Fibroblast of mammary gland (primary cell): Measurements from ENCODE around the gene CDHR3.

Experiments used
- DNase-seq: peaks from one replicate; pipeline ENCODE4 v3.0.0-alpha.2; 2010; ENCODE audit warnings: low read depth
- H3K4me3 ChIP-seq: 2 replicates; pipeline ENCODE4 v1.5.1; 2011; ENCODE audit warnings: low read depth, mild to moderate bottlenecking, low read length, moderate library complexity; ENCODE audit not compliant: control insufficient read depth
- CTCF ChIP-seq: conservative IDR thresholded peaks from 2 replicates; pipeline ENCODE4 v1.5.1; 2011; ENCODE audit warnings: low read depth, low read length, inconsistent platforms; ENCODE audit not compliant: control insufficient read depth, insufficient read depth

Gene CDHR3

DNA sequence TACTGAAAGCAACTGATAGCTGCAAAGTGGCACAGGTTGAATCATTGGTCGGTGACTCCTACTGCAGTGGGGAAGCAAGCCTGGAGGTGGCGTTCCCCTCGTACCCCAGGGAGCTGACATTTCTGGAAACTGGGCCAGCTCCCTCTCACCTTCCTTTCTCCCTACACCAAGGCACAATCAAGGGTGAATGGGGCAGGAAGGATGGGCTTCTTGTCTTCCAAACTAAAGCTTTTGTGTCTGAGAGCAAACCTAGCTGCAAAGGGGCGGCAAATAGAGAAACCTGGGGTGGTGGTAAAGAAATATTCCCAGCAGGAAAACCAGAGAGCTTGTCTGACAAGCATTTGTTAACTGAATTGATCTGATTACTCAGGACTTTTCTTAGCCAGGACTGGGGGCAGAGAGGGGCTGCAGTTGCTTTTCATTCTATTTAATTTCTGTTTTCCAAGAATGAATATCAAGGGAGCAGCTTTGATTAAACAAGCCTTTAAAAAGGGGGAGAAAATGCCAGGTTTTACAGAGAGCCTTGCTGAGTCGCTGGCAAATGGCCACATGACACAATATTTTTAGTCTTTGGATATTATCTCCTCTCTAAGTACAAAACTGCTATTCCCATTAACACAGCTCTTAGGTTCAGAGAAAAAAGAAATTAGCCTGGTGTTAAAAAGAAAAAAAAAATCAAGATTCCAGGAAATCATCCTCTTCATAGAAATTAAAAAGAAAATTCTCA, 27.8 kb downstream of the CDHR3 start:
- peak; percentile 23 for DNase-seq
- peak; percentile 10 for TF ChIP-seq CTCF
- H3K4me3 ChIP-seq = no peak overlapping the region

GRCh38 chr7:105992905-105993304, 29.8 kb downstream of the CDHR3 start:
- DNase-seq = no peak
- no peak overlapping the region for H3K4me3 ChIP-seq
- no peak for TF ChIP-seq CTCF

DNA sequence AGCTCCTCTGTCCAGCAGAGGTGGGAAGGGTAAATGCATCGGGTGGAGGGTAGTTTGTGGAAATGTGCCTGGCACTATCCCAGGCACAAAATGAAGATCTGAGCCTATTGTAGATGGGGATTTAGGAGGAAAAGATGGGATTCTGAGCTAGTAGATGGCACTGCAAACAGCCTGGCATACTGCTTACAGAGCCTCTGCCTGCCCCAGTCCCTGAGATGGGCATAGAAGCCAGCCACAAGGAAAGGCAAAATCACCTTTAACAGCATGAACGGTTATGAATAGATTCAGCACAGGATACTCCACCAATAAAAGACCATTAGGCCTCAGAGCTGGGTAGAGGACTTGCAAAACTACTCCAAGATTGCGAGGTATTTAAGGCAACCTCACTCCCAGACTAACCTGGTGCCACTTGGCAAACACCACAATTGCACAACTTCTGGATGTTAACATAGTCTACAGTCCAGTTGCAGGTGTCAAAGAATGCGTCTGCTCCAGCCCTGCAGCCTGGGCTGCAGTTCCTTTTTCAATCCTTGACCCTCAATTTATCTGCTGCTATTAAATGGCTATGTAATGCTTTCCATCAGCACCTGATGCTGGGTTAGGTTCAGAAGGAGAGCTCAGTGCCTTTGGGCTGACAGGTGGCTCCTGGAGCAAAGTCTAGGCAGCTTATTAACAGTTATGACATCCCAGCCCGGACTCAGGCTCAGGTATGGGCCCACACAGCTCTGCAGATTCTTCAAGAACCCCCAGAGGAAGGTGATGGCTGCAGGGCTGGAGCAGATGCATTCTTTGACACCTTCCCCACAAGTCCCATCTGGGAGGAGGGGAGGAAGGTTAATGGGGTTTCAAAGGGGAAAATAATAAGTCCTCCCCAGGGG, 34.0 kb downstream of the CDHR3 start:
- H3K4me3 ChIP-seq = no peak overlapping the region
- no peak for TF ChIP-seq CTCF
- DNase-seq = no peak

- no peak overlapping the region for H3K4me3 ChIP-seq
- no peak for TF ChIP-seq CTCF
- DNase-seq = no peak
Measured at GRCh38 chr7:105999256-105999655, 36.2 kb downstream of the CDHR3 start.

DNA sequence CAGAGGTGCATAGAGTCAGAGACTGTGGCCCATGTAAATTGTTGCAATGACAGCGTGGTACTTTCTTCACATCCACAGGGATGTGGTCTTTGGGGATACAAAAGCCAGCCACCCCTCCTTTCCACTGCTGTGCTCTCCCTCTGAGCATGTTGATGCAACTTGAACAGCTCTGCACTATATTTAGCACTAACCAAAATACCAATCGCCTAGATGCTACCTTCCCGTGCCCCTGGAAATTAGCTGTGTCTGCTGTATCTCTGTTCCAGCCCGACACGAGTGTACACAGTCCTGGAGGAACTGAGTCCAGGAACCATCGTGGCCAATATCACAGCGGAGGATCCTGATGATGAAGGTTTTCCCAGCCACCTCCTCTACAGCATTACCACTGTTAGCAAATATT, 38.1 kb downstream of the CDHR3 start:
- DNase-seq = no peak
- no peak overlapping the region for H3K4me3 ChIP-seq
- TF ChIP-seq CTCF = no peak

DNA sequence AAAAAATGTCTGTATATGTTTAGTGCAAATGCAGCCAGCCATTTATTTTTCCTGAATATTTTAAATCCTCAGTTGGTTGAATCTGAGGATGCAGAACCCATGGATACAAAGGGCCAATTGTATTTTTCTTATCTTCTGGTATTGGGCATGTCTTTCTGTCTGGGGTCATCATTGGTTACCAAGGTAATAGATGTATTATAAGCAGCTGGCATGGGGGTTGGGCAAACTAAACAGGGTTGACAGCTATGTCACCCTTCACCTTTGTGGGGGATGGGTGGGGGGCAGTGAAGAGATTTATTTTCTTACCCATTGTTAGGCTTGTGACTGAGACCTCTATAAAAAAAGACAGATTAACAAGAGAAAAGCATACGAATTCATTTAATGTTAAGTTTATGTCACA, 38.8 kb downstream of the CDHR3 start:
- no peak for TF ChIP-seq CTCF
- no peak for DNase-seq
- H3K4me3 ChIP-seq = no peak overlapping the region
